ENCODE measurements around the gene ANKRD6. TPM values are rescaled to one million over a fixed set of nuclear protein-coding genes. Genes with fewer than 3 reads are reported as not detected.
A peak's percentile ranks its signal among the peaks of the same experiment; 100 is the strongest.

ANKRD6 gene
- polyA plus RNA-seq, 4 donors: 0.89 to 7.9 (median 1.8) TPM

GRCh38 chr6:89440200-89440599 lies 7.2 kb downstream of the ANKRD6 start:
- Histone ChIP-seq H3K27me3 (ENCODE audit: control insufficient read depth in 3 of 3, insufficient read depth in 3 of 3, low read length in 3 of 3) (peaks cover 0 to 2% (median 0%) of the 10 kb centered on the region in 3 donors), H3K4me1 (ENCODE audit: control insufficient read depth in 3 of 3, insufficient read depth in 2 of 3, low read depth in 1 of 3, low read length in 2 of 3) (no peaks in the 10 kb centered on the region), H3K9me3 (ENCODE audit: control insufficient read depth in 2 of 2, insufficient read depth in 1 of 2, low read depth in 1 of 2, low read length in 1 of 2) (no peaks in the 10 kb centered on the region), H3K4me3 (ENCODE audit: low read depth in 1 of 3, low read length in 3 of 3) (no peak overlapping the region), H3K27ac (ENCODE audit: low read depth in 1 of 3, low read length in 2 of 3) (no peak overlapping the region), H3K36me3 (ENCODE audit: control insufficient read depth in 3 of 3, insufficient read depth in 2 of 3, low read depth in 1 of 3, low read length in 3 of 3) (no peaks in the 10 kb centered on the region)
- WGBS, 3 donors: 89 to 96% (median 95%) methylated on average over 3 of the region's 3 CpGs
- FAIRE-seq (no peak), DNase-seq (no peak)

- H3K27ac ChIP-seq (ENCODE audit: low read depth in 1 of 3, low read length in 2 of 3): no peak overlapping the region
- H3K27me3 ChIP-seq (ENCODE audit: control insufficient read depth in 3 of 3, insufficient read depth in 3 of 3, low read length in 3 of 3): no peaks in the 10 kb centered on the region
- FAIRE-seq: no peak
- no peak overlapping the region for H3K4me3 ChIP-seq (ENCODE audit: low read depth in 1 of 3, low read length in 3 of 3)
- no peaks in the 10 kb centered on the region for H3K36me3 ChIP-seq (ENCODE audit: control insufficient read depth in 3 of 3, insufficient read depth in 2 of 3, low read depth in 1 of 3, low read length in 3 of 3)
- 11 to 55% (median 34%) methylated on average over 5 of the region's 5 CpGs for WGBS, 3 donors
- H3K4me1 ChIP-seq (ENCODE audit: control insufficient read depth in 3 of 3, insufficient read depth in 2 of 3, low read depth in 1 of 3, low read length in 2 of 3): no peaks in the 10 kb centered on the region
- DNase-seq: peak in 1 of 2 donors; percentile 24
- H3K9me3 ChIP-seq (ENCODE audit: control insufficient read depth in 2 of 2, insufficient read depth in 1 of 2, low read depth in 1 of 2, low read length in 1 of 2): no peaks in the 10 kb centered on the region
These were observed 10.7 kb downstream of the ANKRD6 start for GRCh38 chr6:89443658-89444057.

DNA sequence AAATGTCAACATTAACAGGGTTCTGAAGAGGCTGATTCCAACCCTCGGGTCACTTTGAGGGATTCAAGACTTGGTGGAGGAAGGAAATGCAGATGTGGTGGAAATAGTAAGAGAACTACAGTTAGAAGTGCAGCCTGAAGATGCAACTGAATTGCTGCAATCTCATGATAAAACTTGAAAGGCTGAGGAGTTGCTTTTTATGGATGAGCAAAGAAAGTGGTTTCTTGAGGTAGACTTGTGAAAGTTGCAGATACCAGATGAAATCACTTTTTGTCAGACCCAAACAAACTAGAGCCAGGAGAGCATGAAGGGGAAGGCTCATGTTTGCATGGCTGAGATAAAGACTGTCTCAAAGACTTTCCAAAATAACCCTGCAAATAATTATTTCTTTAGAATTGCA lies 16.2 kb downstream of the ANKRD6 start:
- Histone ChIP-seq H3K27ac (ENCODE audit: low read depth in 1 of 3, low read length in 2 of 3) (no peak overlapping the region), H3K4me3 (ENCODE audit: low read depth in 1 of 3, low read length in 3 of 3) (no peak overlapping the region), H3K36me3 (ENCODE audit: control insufficient read depth in 3 of 3, insufficient read depth in 2 of 3, low read depth in 1 of 3, low read length in 3 of 3) (no peaks in the 10 kb centered on the region), H3K4me1 (ENCODE audit: control insufficient read depth in 3 of 3, insufficient read depth in 2 of 3, low read depth in 1 of 3, low read length in 2 of 3) (no peaks in the 10 kb centered on the region), H3K9me3 (ENCODE audit: control insufficient read depth in 2 of 2, insufficient read depth in 1 of 2, low read depth in 1 of 2, low read length in 1 of 2) (no peaks in the 10 kb centered on the region), H3K27me3 (ENCODE audit: control insufficient read depth in 3 of 3, insufficient read depth in 3 of 3, low read length in 3 of 3) (no peaks in the 10 kb centered on the region)
- WGBS, 3 donors: 31 to 50% (median 42%) methylated on average over 1 of the region's 1 CpG
- DNase-seq: no peak
- no peak for FAIRE-seq

- H3K9me3 ChIP-seq (ENCODE audit: control insufficient read depth in 2 of 2, insufficient read depth in 1 of 2, low read depth in 1 of 2, low read length in 1 of 2): peaks cover 0 to 3% of the 10 kb centered on the region in 2 donors
- WGBS, 3 donors: 50 to 80% (median 77%) methylated on average over 1 of the region's 1 CpG
- no peaks in the 10 kb centered on the region for H3K27me3 ChIP-seq (ENCODE audit: control insufficient read depth in 3 of 3, insufficient read depth in 3 of 3, low read length in 3 of 3)
- H3K4me3 ChIP-seq (ENCODE audit: low read depth in 1 of 3, low read length in 3 of 3): no peak overlapping the region
- H3K27ac ChIP-seq (ENCODE audit: low read depth in 1 of 3, low read length in 2 of 3): no peak overlapping the region
- no peaks in the 10 kb centered on the region for H3K4me1 ChIP-seq (ENCODE audit: control insufficient read depth in 3 of 3, insufficient read depth in 2 of 3, low read depth in 1 of 3, low read length in 2 of 3)
- FAIRE-seq (no peak), DNase-seq (no peak)
- H3K36me3 ChIP-seq (ENCODE audit: control insufficient read depth in 3 of 3, insufficient read depth in 2 of 3, low read depth in 1 of 3, low read length in 3 of 3): no peaks in the 10 kb centered on the region
These were observed 19.3 kb downstream of the ANKRD6 start for GRCh38 chr6:89452281-89452680.

GRCh38 chr6:89454300-89454699 lies 21.3 kb downstream of the ANKRD6 start:
- WGBS, 3 donors: 68 to 76% (median 74%) methylated on average over 2 of the region's 2 CpGs
- DNase-seq: no peak
- no peak for FAIRE-seq
- Histone ChIP-seq H3K9me3 (ENCODE audit: control insufficient read depth in 2 of 2, insufficient read depth in 1 of 2, low read depth in 1 of 2, low read length in 1 of 2) (peaks cover 0 to 3% of the 10 kb centered on the region in 2 donors), H3K4me3 (ENCODE audit: low read depth in 1 of 3, low read length in 3 of 3) (no peak overlapping the region), H3K27ac (ENCODE audit: low read depth in 1 of 3, low read length in 2 of 3) (no peak overlapping the region), H3K36me3 (ENCODE audit: control insufficient read depth in 3 of 3, insufficient read depth in 2 of 3, low read depth in 1 of 3, low read length in 3 of 3) (no peaks in the 10 kb centered on the region), H3K4me1 (ENCODE audit: control insufficient read depth in 3 of 3, insufficient read depth in 2 of 3, low read depth in 1 of 3, low read length in 2 of 3) (no peaks in the 10 kb centered on the region), H3K27me3 (ENCODE audit: control insufficient read depth in 3 of 3, insufficient read depth in 3 of 3, low read length in 3 of 3) (no peaks in the 10 kb centered on the region)

DNA sequence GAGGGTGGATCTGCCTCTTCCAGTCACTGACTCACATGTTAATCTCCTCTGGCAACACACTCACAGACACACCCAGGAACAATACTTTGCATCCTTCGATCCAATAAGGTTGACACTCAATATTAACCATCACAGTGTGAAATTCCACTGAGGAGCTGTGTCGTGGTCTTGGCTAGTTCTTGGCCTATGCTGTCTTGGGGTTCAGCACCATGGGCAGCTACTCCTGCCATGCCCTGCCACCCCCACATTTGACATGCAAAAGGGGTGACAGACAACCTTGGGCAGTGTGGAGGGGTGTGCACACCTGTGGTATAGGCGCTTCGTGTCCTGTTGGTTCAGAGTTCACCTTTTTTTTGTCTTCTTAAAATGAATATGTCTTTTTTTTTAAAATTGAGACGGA lies 25.8 kb downstream of the ANKRD6 start:
- no peak overlapping the region for H3K4me3 ChIP-seq (ENCODE audit: low read depth in 1 of 3, low read length in 3 of 3)
- 79 to 87% (median 85%) methylated on average over 5 of the region's 5 CpGs for WGBS, 3 donors
- DNase-seq (no peak), FAIRE-seq (no peak)
- H3K36me3 ChIP-seq (ENCODE audit: control insufficient read depth in 3 of 3, insufficient read depth in 2 of 3, low read depth in 1 of 3, low read length in 3 of 3): no peaks in the 10 kb centered on the region
- peaks cover 0 to 3% of the 10 kb centered on the region in 2 donors for H3K9me3 ChIP-seq (ENCODE audit: control insufficient read depth in 2 of 2, insufficient read depth in 1 of 2, low read depth in 1 of 2, low read length in 1 of 2)
- no peak overlapping the region for H3K27ac ChIP-seq (ENCODE audit: low read depth in 1 of 3, low read length in 2 of 3)
- H3K4me1 ChIP-seq (ENCODE audit: control insufficient read depth in 3 of 3, insufficient read depth in 2 of 3, low read depth in 1 of 3, low read length in 2 of 3): no peaks in the 10 kb centered on the region
- H3K27me3 ChIP-seq (ENCODE audit: control insufficient read depth in 3 of 3, insufficient read depth in 3 of 3, low read length in 3 of 3): no peaks in the 10 kb centered on the region

GRCh38 chr6:89459501-89459900 lies 26.5 kb downstream of the ANKRD6 start:
- no peak for DNase-seq
- Histone ChIP-seq H3K27ac (ENCODE audit: low read depth in 1 of 3, low read length in 2 of 3) (no peak overlapping the region), H3K4me1 (ENCODE audit: control insufficient read depth in 3 of 3, insufficient read depth in 2 of 3, low read depth in 1 of 3, low read length in 2 of 3) (no peaks in the 10 kb centered on the region), H3K9me3 (ENCODE audit: control insufficient read depth in 2 of 2, insufficient read depth in 1 of 2, low read depth in 1 of 2, low read length in 1 of 2) (peaks cover 0 to 3% of the 10 kb centered on the region in 2 donors), H3K27me3 (ENCODE audit: control insufficient read depth in 3 of 3, insufficient read depth in 3 of 3, low read length in 3 of 3) (no peaks in the 10 kb centered on the region), H3K4me3 (ENCODE audit: low read depth in 1 of 3, low read length in 3 of 3) (no peak overlapping the region), H3K36me3 (ENCODE audit: control insufficient read depth in 3 of 3, insufficient read depth in 2 of 3, low read depth in 1 of 3, low read length in 3 of 3) (no peaks in the 10 kb centered on the region)
- FAIRE-seq: no peak
- 86 to 93% (median 91%) methylated on average over 1 of the region's 1 CpG for WGBS, 3 donors

DNA sequence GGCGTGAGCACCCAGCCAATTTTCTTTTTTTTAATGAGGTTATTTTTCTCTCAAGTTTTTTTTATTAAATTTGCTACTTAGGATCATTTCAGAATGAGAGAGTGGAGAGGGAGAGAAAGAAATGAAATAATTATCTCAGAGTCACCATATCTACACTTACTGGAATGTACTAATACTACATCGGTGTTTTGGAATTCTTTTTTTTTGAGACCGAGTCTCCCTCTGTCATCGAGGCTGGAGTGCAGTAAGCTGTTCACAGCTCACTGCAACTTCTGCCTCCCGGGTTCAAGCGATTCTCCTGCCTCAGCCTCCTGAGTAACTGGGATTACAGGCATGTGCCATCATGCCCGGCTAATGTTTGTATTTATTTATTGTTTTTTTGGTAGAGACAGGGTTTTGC lies 27.8 kb downstream of the ANKRD6 start:
- Histone ChIP-seq H3K27ac (ENCODE audit: low read depth in 1 of 3, low read length in 2 of 3) (no peak overlapping the region), H3K9me3 (ENCODE audit: control insufficient read depth in 2 of 2, insufficient read depth in 1 of 2, low read depth in 1 of 2, low read length in 1 of 2) (peaks cover 0 to 3% of the 10 kb centered on the region in 2 donors), H3K36me3 (ENCODE audit: control insufficient read depth in 3 of 3, insufficient read depth in 2 of 3, low read depth in 1 of 3, low read length in 3 of 3) (no peaks in the 10 kb centered on the region), H3K27me3 (ENCODE audit: control insufficient read depth in 3 of 3, insufficient read depth in 3 of 3, low read length in 3 of 3) (no peaks in the 10 kb centered on the region), H3K4me1 (ENCODE audit: control insufficient read depth in 3 of 3, insufficient read depth in 2 of 3, low read depth in 1 of 3, low read length in 2 of 3) (no peaks in the 10 kb centered on the region), H3K4me3 (ENCODE audit: low read depth in 1 of 3, low read length in 3 of 3) (no peak overlapping the region)
- WGBS, 3 donors: 79 to 89% (median 85%) methylated on average over 7 of the region's 7 CpGs
- DNase-seq (no peak), FAIRE-seq (no peak)

DNA sequence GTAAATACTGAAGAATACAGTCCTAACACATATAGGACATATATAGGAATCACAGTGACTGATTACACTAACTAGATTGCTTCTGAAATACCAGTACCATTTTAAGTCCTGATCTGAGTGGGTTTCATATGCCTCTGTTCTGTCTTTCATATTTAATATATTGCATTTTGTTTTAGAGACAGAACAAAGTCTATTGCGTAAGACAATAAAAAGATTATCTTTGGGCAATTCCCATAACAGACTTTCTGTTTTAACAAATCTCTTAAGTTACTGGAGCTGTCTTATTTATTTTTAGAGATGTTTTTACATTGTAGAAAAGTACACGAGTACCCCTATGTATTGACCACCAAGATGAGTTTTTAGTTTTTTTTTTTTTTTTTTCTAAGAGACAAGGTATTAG lies 29.6 kb downstream of the ANKRD6 start:
- FAIRE-seq (peak; percentile 5), DNase-seq (no peak)

More for the DNA sequence above, 29.6 kb downstream of the ANKRD6 start:
- 39 to 59% (median 50%) methylated on average over 2 of the region's 2 CpGs for WGBS, 3 donors
- Histone ChIP-seq H3K4me3 (ENCODE audit: low read depth in 1 of 3, low read length in 3 of 3) (no peak overlapping the region), H3K27ac (ENCODE audit: low read depth in 1 of 3, low read length in 2 of 3) (no peak overlapping the region), H3K27me3 (ENCODE audit: control insufficient read depth in 3 of 3, insufficient read depth in 3 of 3, low read length in 3 of 3) (no peaks in the 10 kb centered on the region), H3K9me3 (ENCODE audit: control insufficient read depth in 2 of 2, insufficient read depth in 1 of 2, low read depth in 1 of 2, low read length in 1 of 2) (no peaks in the 10 kb centered on the region), H3K36me3 (ENCODE audit: control insufficient read depth in 3 of 3, insufficient read depth in 2 of 3, low read depth in 1 of 3, low read length in 3 of 3) (no peaks in the 10 kb centered on the region), H3K4me1 (ENCODE audit: control insufficient read depth in 3 of 3, insufficient read depth in 2 of 3, low read depth in 1 of 3, low read length in 2 of 3) (no peaks in the 10 kb centered on the region)
